Nephron (organoid): ENCODE measurements around the gene SSBP1.
"Not testable (repeated sequence)": the region's sequence is repeated elsewhere in the genome, so short reads cannot be mapped to it uniquely, and the experiment has no call there.

ENCODE experiments used
- H3K27ac Mint-ChIP-seq, 3 experiments: 2 replicates each; pipeline ENCODE4 v1.8.0; 2020; ENCODE audit warnings: mixed read lengths in 3 of 3, mild to moderate bottlenecking in 2 of 3, moderate library complexity in 1 of 3
- H3K27me3 Mint-ChIP-seq: 2 replicates; pipeline ENCODE4 v1.8.0; 2021; ENCODE audit warnings: low read depth, mild to moderate bottlenecking, moderate library complexity, mixed read lengths
- H3K36me3 Mint-ChIP-seq: 2 replicates; pipeline ENCODE4 v1.8.0; 2020; ENCODE audit warnings: low read depth, mixed read lengths
- H3K4me1 Mint-ChIP-seq: 2 replicates; pipeline ENCODE4 v1.8.0; 2020; ENCODE audit warnings: mixed read lengths
- H3K4me3 Mint-ChIP-seq, 3 experiments: 2 replicates each; pipeline ENCODE4 v1.8.0; 2020; ENCODE audit warnings: mild to moderate bottlenecking in 3 of 3, mixed read lengths in 3 of 3, moderate library complexity in 2 of 3
- H3K9me3 Mint-ChIP-seq: 2 replicates; pipeline ENCODE4 v1.8.0; 2020; ENCODE audit warnings: mixed read lengths
- CTCF ChIP-seq, 3 experiments: fragments of 200-600 bp; sonication (generic); IDR thresholded peaks; one replicate each; pipeline ENCODE4 v1.5.0; 2021; ENCODE audit warnings: antibody characterized with exemption in 3 of 3; ENCODE audit not compliant: unreplicated experiment in 3 of 3

SSBP1 gene

GRCh38 chr7:141752634-141753033 lies 14.5 kb downstream of the SSBP1 start:
- H3K27ac Mint-ChIP-seq, result no peak overlapping the region
- no peaks in the 10 kb centered on the region for H3K27me3 Mint-ChIP-seq
- TF ChIP-seq CTCF (IDR thresholded peaks at IDR 0.05; ENCODE audit: unreplicated experiment in 3 of 3), result peak; percentile 8 to 17 (median 12)
- peaks cover 99% of the 10 kb centered on the region for H3K36me3 Mint-ChIP-seq
- no peak overlapping the region for H3K4me3 Mint-ChIP-seq
- H3K9me3 Mint-ChIP-seq, result peaks cover 47% of the 10 kb centered on the region
- H3K4me1 Mint-ChIP-seq, result no peaks in the 10 kb centered on the region

- no peak overlapping the region for H3K4me3 Mint-ChIP-seq
- H3K27me3 Mint-ChIP-seq, result no peaks in the 10 kb centered on the region
- H3K4me1 Mint-ChIP-seq, result no peaks in the 10 kb centered on the region
- no peak overlapping the region for H3K27ac Mint-ChIP-seq
- H3K36me3 Mint-ChIP-seq, result peaks cover 100% of the 10 kb centered on the region
- peaks cover 46% of the 10 kb centered on the region for H3K9me3 Mint-ChIP-seq
- no peak for TF ChIP-seq CTCF (IDR thresholded peaks at IDR 0.05; ENCODE audit: unreplicated experiment in 3 of 3)
Observed at GRCh38 chr7:141754939-141755338, 16.8 kb downstream of the SSBP1 start.

GRCh38 chr7:141763797-141764196 lies 25.6 kb downstream of the SSBP1 start, which contains the start of gene TAS2R3:
TSS of gene TAS2R3 (plus strand) at chr7:141764097. CDS start at chr7:141764159, 62 bp downstream.
- H3K36me3 Mint-ChIP-seq, result peaks cover 65% of the 10 kb centered on the region
- H3K9me3 Mint-ChIP-seq, result peaks cover under 1% of the 10 kb centered on the region
- TF ChIP-seq CTCF (IDR thresholded peaks at IDR 0.05; ENCODE audit: unreplicated experiment in 3 of 3), result no peak
- H3K27ac Mint-ChIP-seq, result no peak within 1 kb of the TSS
- H3K4me3 Mint-ChIP-seq, result no peak within 1 kb of the TSS
- H3K4me1 Mint-ChIP-seq, result no peaks in the 10 kb centered on the region
- H3K27me3 Mint-ChIP-seq, result no peaks in the 10 kb centered on the region

- not testable (repeated sequence) for H3K4me1 Mint-ChIP-seq
- H3K9me3 Mint-ChIP-seq, result peaks cover 16% of the 10 kb centered on the region
Observed at GRCh38 chr7:141770083-141770583, 32.0 kb downstream of the SSBP1 start.

GRCh38 chr7:141776374-141776773 lies 38.2 kb downstream of the SSBP1 start, which contains the start of gene TAS2R4:
TSS of gene TAS2R4 (plus strand) at chr7:141776674. CDS start at chr7:141778489, 1,815 bp downstream.
- peaks cover 22% of the 10 kb centered on the region for H3K9me3 Mint-ChIP-seq
- H3K27ac Mint-ChIP-seq, result no peak within 1 kb of the TSS
- H3K27me3 Mint-ChIP-seq, result no peaks in the 10 kb centered on the region
- no peak within 1 kb of the TSS for H3K4me3 Mint-ChIP-seq
- no peaks in the 10 kb centered on the region for H3K4me1 Mint-ChIP-seq
- H3K36me3 Mint-ChIP-seq, result peaks cover 75% of the 10 kb centered on the region
- no peak for TF ChIP-seq CTCF (IDR thresholded peaks at IDR 0.05; ENCODE audit: unreplicated experiment in 3 of 3)

More at GRCh38 chr7:141770083-141770583, 32.0 kb downstream of the SSBP1 start:
- H3K36me3 Mint-ChIP-seq, result peaks cover 63% of the 10 kb centered on the region
- H3K27ac Mint-ChIP-seq, H3K4me3 Mint-ChIP-seq, H3K27me3 Mint-ChIP-seq: not testable (repeated sequence)

- Mint-ChIP-seq H3K4me1 (no peaks in the 10 kb centered on the region), H3K27me3 (no peaks in the 10 kb centered on the region)
Observed at GRCh38 chr7:141785706-141786552, 47.8 kb downstream of the SSBP1 start.

More at GRCh38 chr7:141785706-141786552, 47.8 kb downstream of the SSBP1 start:
- H3K36me3 Mint-ChIP-seq, result peaks cover 31% of the 10 kb centered on the region
- no peak overlapping the region for H3K27ac Mint-ChIP-seq
- H3K4me3 Mint-ChIP-seq, result no peak overlapping the region
- H3K9me3 Mint-ChIP-seq, result no peaks in the 10 kb centered on the region
- peak; percentile 63 to 78 (median 63) for TF ChIP-seq CTCF (IDR thresholded peaks at IDR 0.05; ENCODE audit: unreplicated experiment in 3 of 3)
